ENCODE results near the gene DOCK2. TPM values are rescaled to one million over a fixed set of nuclear protein-coding genes. Genes with fewer than 3 reads are reported as not detected.
A peak's percentile ranks its signal among the peaks of the same experiment; 100 is the strongest.

Gene DOCK2
- total RNA-seq, 1 donor from 2014 or later, result 2.2 TPM

GRCh38 chr5:169910393-169910792, 273.3 kb downstream of the DOCK2 start:
- no peak for ATAC-seq

GRCh38 chr5:169911448-169912212, 274.6 kb downstream of the DOCK2 start:
- no peak for ATAC-seq

GRCh38 chr5:169913479-169913878, 276.4 kb downstream of the DOCK2 start:
- no peak for ATAC-seq

- ATAC-seq, result no peak
These were observed 277.7 kb downstream of the DOCK2 start for GRCh38 chr5:169914766-169915165.

GRCh38 chr5:169917500-169917899, 280.4 kb downstream of the DOCK2 start:
- no peak for ATAC-seq

GRCh38 chr5:169918228-169918627, 281.2 kb downstream of the DOCK2 start:
- no peak for ATAC-seq

GRCh38 chr5:169920474-169920873, 283.4 kb downstream of the DOCK2 start:
- ATAC-seq, result no peak

GRCh38 chr5:169921384-169921783, 284.3 kb downstream of the DOCK2 start:
- ATAC-seq, result no peak

- no peak for ATAC-seq
These were observed 284.9 kb downstream of the DOCK2 start for GRCh38 chr5:169921949-169922348.

- ATAC-seq, result no peak
These were observed 285.4 kb downstream of the DOCK2 start for GRCh38 chr5:169922474-169922873.

GRCh38 chr5:169923988-169924387, 286.9 kb downstream of the DOCK2 start:
- ATAC-seq, result no peak

GRCh38 chr5:169933127-169933526, 296.1 kb downstream of the DOCK2 start:
- no peak for ATAC-seq

GRCh38 chr5:169933616-169934015, 296.5 kb downstream of the DOCK2 start:
- no peak for ATAC-seq

- ATAC-seq, result no peak
These were observed 297.9 kb downstream of the DOCK2 start for GRCh38 chr5:169934990-169935389.

- no peak for ATAC-seq
These were observed 298.7 kb downstream of the DOCK2 start for GRCh38 chr5:169935762-169936161.

GRCh38 chr5:169938439-169938838, 301.4 kb downstream of the DOCK2 start:
- no peak for ATAC-seq

- no peak for ATAC-seq
These were observed 302.7 kb downstream of the DOCK2 start for GRCh38 chr5:169939731-169940130.

GRCh38 chr5:169941542-169941941, 304.5 kb downstream of the DOCK2 start:
- ATAC-seq, result no peak

GRCh38 chr5:169942181-169942580, 305.1 kb downstream of the DOCK2 start:
- no peak for ATAC-seq

- ATAC-seq, result no peak
These were observed 306.0 kb downstream of the DOCK2 start for GRCh38 chr5:169943026-169943425.

- ATAC-seq, result peak; percentile 64
These were observed 307.0 kb downstream of the DOCK2 start for GRCh38 chr5:169944115-169944514.

- no peak for ATAC-seq
These were observed 308.0 kb downstream of the DOCK2 start for GRCh38 chr5:169944922-169945680.

GRCh38 chr5:169945831-169946261, 308.8 kb downstream of the DOCK2 start:
- ATAC-seq, result peak; percentile 31

GRCh38 chr5:169946743-169947295, 309.7 kb downstream of the DOCK2 start:
- ATAC-seq, result no peak
